Measurements from ENCODE around the gene CBFB.

GRCh38 chr16:67009158-67009557 is 19.8 kb upstream of the CBFB start:
- TF ChIP-seq EZH2 (IDR thresholded peaks at IDR 0.05; ENCODE audit: borderline replicate concordance, low read length): no peak
- TF ChIP-seq, protein P1, sequence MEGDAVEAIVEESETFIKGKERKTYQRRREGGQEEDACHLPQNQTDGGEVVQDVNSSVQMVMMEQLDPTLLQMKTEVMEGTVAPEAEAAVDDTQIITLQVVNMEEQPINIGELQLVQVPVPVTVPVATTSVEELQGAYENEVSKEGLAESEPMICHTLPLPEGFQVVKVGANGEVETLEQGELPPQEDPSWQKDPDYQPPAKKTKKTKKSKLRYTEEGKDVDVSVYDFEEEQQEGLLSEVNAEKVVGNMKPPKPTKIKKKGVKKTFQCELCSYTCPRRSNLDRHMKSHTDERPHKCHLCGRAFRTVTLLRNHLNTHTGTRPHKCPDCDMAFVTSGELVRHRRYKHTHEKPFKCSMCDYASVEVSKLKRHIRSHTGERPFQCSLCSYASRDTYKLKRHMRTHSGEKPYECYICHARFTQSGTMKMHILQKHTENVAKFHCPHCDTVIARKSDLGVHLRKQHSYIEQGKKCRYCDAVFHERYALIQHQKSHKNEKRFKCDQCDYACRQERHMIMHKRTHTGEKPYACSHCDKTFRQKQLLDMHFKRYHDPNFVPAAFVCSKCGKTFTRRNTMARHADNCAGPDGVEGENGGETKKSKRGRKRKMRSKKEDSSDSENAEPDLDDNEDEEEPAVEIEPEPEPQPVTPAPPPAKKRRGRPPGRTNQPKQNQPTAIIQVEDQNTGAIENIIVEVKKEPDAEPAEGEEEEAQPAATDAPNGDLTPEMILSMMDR (IDR thresholded peaks at IDR 0.05; ENCODE audit: low read length): no peak

All from OCI-LY1 (cell line).